Gastroesophageal sphincter (tissue), 4 donors: ENCODE data around the gene L3MBTL4. TPM values are rescaled to one million over a fixed set of nuclear protein-coding genes. Genes with fewer than 3 reads are reported as not detected.

ENCODE experiments used
- ATAC-seq: fragments of 150-250 bp; one replicate; pipeline ENCODE4 v1.9.1; 2016; ENCODE audit warnings: mild to moderate bottlenecking, moderate library complexity
- H3K27ac ChIP-seq, 4 donors: fragments of 200-600 bp; sonication (generic) in 3 of 4; 1 replicate in 3 of 4; 2 replicates in 1 of 4; pipeline ENCODE4 v1.5.1; 2016 to 2019
- H3K27me3 ChIP-seq: fragments of 200-600 bp; sonication (generic); one replicate; pipeline ENCODE4 v1.5.1; 2019
- H3K36me3 ChIP-seq, 2 donors: fragments of 200-600 bp; sonication (generic); one replicate each; pipeline ENCODE4 v1.5.1; 2019; ENCODE audit warnings: control low read depth in 1 of 2
- H3K4me1 ChIP-seq, 3 donors: fragments of 200-600 bp; sonication (generic); 1 replicate in 2 of 3; 2 replicates in 1 of 3; pipeline ENCODE4 v1.5.1; 2016 to 2019; ENCODE audit warnings: control low read depth in 2 of 3
- H3K4me3 ChIP-seq, 2 donors: fragments of 200-600 bp; sonication (generic); one replicate each; pipeline ENCODE4 v1.5.1; 2019; ENCODE audit warnings: mild to moderate bottlenecking in 1 of 2, moderate library complexity in 1 of 2
- H3K9me3 ChIP-seq, 3 donors: fragments of 200-600 bp; sonication (generic); one replicate each; pipeline ENCODE4 v1.5.1; 2017 to 2019; ENCODE audit warnings: control low read depth in 2 of 3
- EP300 ChIP-seq: sonication (generic); formaldehyde crosslinking; IDR thresholded peaks from one replicate; pipeline ENCODE4 v1.6.1; 2017; ENCODE audit warnings: antibody characterized with exemption, mild to moderate bottlenecking
- POLR2A ChIP-seq, 2 donors: fragments of 450-650 bp; IDR thresholded peaks; one replicate each; pipeline ENCODE4 v1.6.1; 2017; ENCODE audit warnings: antibody characterized with exemption in 2 of 2, mild to moderate bottlenecking in 2 of 2, moderate library complexity in 1 of 2
- POLR2AphosphoS5 ChIP-seq: sonication (generic); formaldehyde crosslinking; IDR thresholded peaks from one replicate; pipeline ENCODE4 v1.6.1; 2017; ENCODE audit warnings: antibody characterized with exemption
- WGBS, 2 donors: methylation state at CpG; one replicate each; pipeline ENCODE4 v1.1.5; 2018; ENCODE audit warnings: low coverage in 1 of 2; 5-methylcytosine and 5-hydroxymethylcytosine counted together
- total RNA-seq, 4 donors: library from RNA; depleted of rRNA; stranded (reverse); fragments of >200 nt; gene quantifications; one replicate each; pipeline ENCODE4 v1.1.0, GENCODE V29; 2016
- TF ChIP-seq, protein P1 (sequence below), 4 experiments: fragments of 200-600 bp in 2 of 4; fragments of 450-650 bp in 2 of 4; sonication (generic) in 1 of 4; IDR thresholded peaks; one replicate each; pipeline ENCODE4 v1.5.1; 2017 to 2019; ENCODE audit warnings: antibody characterized with exemption in 4 of 4, mild to moderate bottlenecking in 2 of 4, moderate library complexity in 2 of 4

The L3MBTL4 gene
- total RNA-seq, 4 donors from 2014 or later, result 0.46 to 8.1 (median 4.9) TPM

DNA sequence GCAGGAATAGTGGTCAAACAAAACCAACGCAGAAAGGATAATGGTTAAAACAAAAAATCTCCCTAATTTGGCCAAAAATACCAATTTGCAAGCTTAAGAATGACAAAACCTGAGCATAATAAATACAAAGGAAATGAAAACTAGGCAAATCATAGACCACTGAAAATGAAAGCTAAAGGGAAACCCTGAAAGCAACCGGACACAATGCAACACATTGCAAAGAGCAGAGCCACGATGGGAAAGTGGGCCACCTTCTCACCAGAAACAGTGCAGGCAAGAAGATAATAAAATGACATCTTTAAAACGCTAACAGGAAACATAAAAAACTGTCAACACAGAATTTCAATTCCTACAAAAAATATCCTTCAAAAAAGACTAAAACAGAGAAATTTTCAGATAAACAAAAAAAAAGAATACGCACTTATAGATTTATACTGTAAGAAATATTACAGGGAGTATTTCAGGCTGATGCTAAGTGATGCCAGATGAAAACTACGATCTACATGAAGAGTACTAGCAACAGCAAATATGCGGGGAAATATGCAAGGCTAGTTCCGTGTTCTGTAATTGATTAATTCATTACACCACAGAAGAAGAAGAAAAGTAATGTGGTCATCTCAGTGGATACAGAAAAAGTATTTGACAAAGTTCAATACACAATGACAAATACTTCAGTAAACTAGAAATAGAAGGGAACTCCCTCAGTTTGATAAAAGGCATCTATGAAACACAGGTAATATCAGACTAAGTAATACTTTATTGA is 239.5 kb downstream of the L3MBTL4 start:
- H3K4me3 ChIP-seq, result no peak overlapping the region
- no peaks in the 10 kb centered on the region for H3K4me1 ChIP-seq
- 88 to 91% methylated on average over 7 to 8 of the region's 8 CpGs for WGBS, 2 donors
- no peaks in the 10 kb centered on the region for H3K27me3 ChIP-seq
- no peaks in the 10 kb centered on the region for H3K9me3 ChIP-seq
- H3K36me3 ChIP-seq, result no peaks in the 10 kb centered on the region
- H3K27ac ChIP-seq, result no peak overlapping the region
- no peak for ATAC-seq
- TF ChIP-seq POLR2A (IDR thresholded peaks at IDR 0.05) (no peak), POLR2AphosphoS5 (no peak)
- TF ChIP-seq, protein P1, sequence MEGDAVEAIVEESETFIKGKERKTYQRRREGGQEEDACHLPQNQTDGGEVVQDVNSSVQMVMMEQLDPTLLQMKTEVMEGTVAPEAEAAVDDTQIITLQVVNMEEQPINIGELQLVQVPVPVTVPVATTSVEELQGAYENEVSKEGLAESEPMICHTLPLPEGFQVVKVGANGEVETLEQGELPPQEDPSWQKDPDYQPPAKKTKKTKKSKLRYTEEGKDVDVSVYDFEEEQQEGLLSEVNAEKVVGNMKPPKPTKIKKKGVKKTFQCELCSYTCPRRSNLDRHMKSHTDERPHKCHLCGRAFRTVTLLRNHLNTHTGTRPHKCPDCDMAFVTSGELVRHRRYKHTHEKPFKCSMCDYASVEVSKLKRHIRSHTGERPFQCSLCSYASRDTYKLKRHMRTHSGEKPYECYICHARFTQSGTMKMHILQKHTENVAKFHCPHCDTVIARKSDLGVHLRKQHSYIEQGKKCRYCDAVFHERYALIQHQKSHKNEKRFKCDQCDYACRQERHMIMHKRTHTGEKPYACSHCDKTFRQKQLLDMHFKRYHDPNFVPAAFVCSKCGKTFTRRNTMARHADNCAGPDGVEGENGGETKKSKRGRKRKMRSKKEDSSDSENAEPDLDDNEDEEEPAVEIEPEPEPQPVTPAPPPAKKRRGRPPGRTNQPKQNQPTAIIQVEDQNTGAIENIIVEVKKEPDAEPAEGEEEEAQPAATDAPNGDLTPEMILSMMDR (IDR thresholded peaks at IDR 0.05), result no peak

DNA sequence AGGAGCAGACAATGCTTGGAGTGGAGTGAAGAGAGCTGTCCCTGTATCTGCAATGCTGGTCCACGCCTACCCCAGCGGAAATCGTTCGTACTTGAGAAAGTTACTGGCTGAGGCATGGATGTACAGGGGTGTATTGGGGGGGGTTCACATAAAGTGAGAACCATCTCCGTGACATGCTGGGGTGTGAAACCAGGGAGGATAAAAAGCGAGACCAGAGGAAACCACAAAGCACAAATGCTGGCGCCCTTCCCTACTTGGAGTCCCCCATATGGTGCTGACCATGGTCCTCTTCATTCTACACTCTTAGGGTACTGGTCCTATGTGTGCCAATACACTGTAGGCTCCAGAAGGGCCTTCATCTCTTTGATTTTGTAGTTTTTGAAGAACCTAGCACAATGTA is 244.1 kb downstream of the L3MBTL4 start:
- Histone ChIP-seq H3K27ac (no peak overlapping the region), H3K4me1 (no peaks in the 10 kb centered on the region), H3K9me3 (no peaks in the 10 kb centered on the region), H3K27me3 (no peaks in the 10 kb centered on the region), H3K36me3 (no peaks in the 10 kb centered on the region), H3K4me3 (no peak overlapping the region)
- TF ChIP-seq EP300, result no peak
- no peak for TF ChIP-seq POLR2AphosphoS5
- TF ChIP-seq, protein P1 (IDR thresholded peaks at IDR 0.05), result no peak
- TF ChIP-seq POLR2A (IDR thresholded peaks at IDR 0.05), result no peak
- ATAC-seq, result no peak
- WGBS, 2 donors, result 95 to 100% methylated on average over 5 to 7 of the region's 7 CpGs

DNA sequence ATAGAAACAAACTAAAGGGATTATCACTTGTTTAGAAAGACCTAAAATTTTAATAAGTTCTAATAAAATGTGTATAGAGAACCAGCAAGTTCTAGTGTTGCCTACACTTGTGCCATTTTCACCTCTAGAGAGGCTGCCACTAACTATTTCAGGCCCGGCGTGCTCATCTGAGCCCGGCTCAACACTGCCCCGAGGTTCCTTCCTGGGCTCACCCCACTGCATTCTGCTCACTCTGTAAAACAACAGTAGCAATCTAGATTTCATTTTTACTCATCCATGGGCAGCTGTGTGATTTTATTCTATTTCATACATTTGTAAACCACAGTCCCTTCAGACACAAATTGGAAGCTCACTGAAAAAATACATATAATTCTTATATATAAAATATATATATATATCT is 253.2 kb downstream of the L3MBTL4 start:
- Histone ChIP-seq H3K4me3 (no peak overlapping the region), H3K9me3 (peaks cover 0 to 14% (median 0%) of the 10 kb centered on the region in 3 donors), H3K4me1 (no peaks in the 10 kb centered on the region), H3K27ac (no peak overlapping the region), H3K27me3 (no peaks in the 10 kb centered on the region), H3K36me3 (no peaks in the 10 kb centered on the region)
- no peak for ATAC-seq
- TF ChIP-seq EP300 (no peak), POLR2A (IDR thresholded peaks at IDR 0.05) (no peak), POLR2AphosphoS5 (no peak)
- TF ChIP-seq, protein P1 (IDR thresholded peaks at IDR 0.05), result no peak
- WGBS, 2 donors, result 92 to 96% methylated on average over 4 of the region's 4 CpGs

DNA sequence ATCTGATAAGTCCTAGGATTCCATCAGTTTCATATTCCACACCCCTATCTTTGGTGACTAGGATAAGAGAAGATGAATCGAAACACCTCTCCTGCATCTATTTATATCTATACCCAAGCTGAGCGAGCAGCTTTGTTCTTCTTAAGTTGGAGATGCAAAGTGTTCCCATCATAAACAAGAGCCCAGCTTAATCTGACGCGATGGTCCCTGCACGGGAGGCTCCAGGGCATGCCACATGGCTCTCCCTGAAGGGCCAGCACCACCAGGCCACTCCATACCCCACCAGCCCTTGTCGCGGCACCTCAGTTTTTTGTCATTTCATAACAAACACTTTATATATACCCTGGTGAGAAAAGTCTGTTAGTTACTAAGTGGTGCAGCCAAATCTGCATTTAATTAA is 255.3 kb downstream of the L3MBTL4 start:
- Histone ChIP-seq H3K9me3 (peaks cover 0 to 14% (median 0%) of the 10 kb centered on the region in 3 donors), H3K27ac (no peak overlapping the region), H3K27me3 (no peaks in the 10 kb centered on the region), H3K4me3 (no peak overlapping the region), H3K4me1 (no peaks in the 10 kb centered on the region), H3K36me3 (no peaks in the 10 kb centered on the region)
- no peak for ATAC-seq
- WGBS, 2 donors, result 86 to 96% methylated on average over 3 to 7 of the region's 7 CpGs
- TF ChIP-seq POLR2AphosphoS5 (no peak), POLR2A (IDR thresholded peaks at IDR 0.05) (no peak), EP300 (no peak)
- TF ChIP-seq, protein P1 (IDR thresholded peaks at IDR 0.05), result no peak

DNA sequence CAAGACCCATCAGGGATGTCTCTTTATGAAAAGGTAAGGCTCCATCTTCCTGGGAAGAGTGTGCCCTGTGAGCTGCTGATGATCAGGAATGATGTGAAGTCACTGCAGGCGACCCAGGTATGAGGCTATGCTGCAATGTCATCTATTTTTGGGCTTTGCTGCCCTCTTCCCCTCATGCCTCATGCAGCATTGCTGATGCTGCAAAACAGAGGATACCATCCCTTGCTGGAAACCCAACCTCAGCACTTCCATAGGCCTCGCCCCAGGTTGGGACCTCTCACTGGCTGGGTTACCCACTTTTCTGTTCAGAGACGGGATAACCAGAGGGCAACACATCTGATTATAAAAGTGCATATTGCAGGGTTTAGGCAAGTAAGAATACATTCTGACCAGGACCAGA is 255.8 kb downstream of the L3MBTL4 start:
- WGBS, 2 donors, result 63% methylated on average over 2 of the region's 3 CpGs; no CpG with 5 or more reads in 1 of the 2 donors
- Histone ChIP-seq H3K36me3 (no peaks in the 10 kb centered on the region), H3K9me3 (peaks cover 0 to 11% (median 0%) of the 10 kb centered on the region in 3 donors), H3K4me3 (no peak overlapping the region), H3K27ac (no peak overlapping the region), H3K27me3 (no peaks in the 10 kb centered on the region), H3K4me1 (no peaks in the 10 kb centered on the region)
- no peak for ATAC-seq
- TF ChIP-seq POLR2AphosphoS5, result no peak
- TF ChIP-seq POLR2A (IDR thresholded peaks at IDR 0.05), result no peak
- TF ChIP-seq, protein P1 (IDR thresholded peaks at IDR 0.05), result no peak
- TF ChIP-seq EP300, result no peak
